HG03442 (cell line): ENCODE results near the gene MED14.

Experiments
- ATAC-seq: cut with Tn5 transposase; IDR thresholded peaks from one replicate; pipeline ENCODE4 v1.9.1; 2021; ENCODE audit warnings: mild to moderate bottlenecking, moderate library complexity; ENCODE audit not compliant: unreplicated experiment

MED14 gene

DNA sequence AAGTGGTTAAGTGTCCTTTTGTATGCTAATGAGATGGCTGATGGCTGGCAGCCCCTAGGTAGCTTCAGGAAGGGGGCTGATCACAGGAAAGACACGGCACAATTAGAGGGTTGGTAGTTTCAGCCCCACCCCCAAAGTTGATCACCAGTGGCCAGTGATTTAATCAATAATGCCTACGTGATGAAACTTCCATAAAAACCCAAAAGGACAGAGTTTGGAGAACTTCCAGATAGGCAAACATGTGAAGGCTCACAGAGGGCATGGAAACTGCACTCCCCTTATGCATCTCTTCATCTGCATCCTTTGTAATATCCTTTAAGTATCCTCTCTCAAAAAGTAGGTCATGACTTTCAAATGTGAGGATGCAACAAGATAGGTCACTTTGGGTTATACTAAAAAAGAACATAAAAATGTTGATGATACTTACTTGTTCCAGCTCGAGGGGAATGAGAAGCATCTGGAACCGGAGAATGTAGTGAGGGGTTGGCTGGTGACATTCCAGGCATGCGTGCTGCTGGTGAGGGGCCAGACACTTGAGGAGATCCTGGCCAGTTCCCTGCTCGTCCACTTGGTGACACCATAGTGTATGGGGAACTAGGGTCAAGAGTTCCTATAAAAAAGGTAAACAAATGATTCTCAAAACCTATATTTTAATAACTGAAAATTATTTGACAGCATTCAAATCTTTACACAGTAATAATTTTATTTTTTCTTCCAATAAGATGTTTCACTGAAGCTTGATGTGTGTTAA lies 71.3 kb downstream of the MED14 start:
- ATAC-seq = no peak

DNA sequence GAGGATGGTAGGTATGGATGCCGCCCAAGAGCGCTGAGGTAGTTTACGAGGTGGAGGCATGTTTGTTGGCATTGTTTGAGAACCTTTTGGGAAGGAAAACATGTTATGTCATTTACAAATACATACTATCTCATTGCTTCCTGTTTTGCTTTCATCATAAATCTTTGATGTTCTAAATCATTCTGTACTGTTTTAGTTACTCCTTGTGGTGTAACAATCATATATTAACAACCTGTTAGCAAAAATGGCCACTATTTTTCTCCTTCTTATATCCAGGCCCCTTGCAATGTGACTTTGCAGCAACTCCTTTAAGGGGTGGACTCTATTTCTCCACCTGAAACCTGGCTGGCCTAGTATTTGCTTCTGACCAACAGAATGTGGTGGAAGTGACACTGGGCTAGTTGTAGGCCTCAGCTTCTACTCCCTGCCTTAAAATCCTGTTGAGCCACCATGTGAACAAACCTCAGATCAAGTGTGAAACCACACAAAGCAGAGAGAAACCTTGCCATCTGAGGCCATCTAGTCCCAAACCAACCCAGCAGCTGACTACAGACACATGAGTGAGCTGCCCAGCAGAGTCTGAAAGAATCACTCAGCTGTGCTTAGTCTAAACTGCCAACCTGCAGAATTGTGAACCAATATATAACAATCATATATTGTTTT lies 72.1 kb downstream of the MED14 start:
- no peak for ATAC-seq

DNA sequence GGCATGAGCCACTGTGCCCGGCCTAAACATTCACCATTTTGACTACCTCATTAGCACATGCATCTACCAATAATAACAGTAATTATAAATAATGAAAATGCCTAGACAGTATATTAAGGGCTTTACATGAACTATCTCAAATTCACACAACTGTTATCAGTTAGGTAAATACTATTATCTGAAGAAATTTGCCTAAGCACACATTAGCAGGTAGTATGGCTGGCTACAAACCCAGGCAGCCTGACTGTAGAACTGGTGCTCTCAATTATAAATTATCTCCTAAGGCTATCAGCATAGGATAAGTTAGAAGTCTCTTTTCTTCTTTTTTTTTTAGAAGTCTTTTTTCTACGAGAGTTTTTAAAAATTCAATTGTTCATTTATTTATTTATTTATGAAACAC lies 73.9 kb downstream of the MED14 start:
- ATAC-seq = no peak

DNA sequence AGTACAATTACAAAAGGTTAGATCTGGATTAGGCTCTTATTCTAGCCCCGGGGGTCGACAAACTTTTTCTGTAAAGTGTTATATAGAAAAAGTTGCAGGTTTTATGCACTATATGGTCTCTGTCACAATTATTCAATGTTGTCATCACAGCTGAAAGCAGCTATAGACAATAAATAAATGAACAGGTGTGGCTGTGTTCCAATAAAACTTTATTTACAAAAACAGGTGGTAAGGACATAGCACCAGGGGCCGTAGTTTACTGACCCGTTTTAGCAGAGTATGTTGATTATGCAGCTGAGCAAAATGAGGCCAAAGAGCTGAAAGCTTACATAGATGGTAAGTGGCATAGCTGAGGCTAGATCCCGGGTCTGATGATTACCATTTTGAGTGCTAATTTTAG lies 75.0 kb downstream of the MED14 start:
- ATAC-seq = no peak

DNA sequence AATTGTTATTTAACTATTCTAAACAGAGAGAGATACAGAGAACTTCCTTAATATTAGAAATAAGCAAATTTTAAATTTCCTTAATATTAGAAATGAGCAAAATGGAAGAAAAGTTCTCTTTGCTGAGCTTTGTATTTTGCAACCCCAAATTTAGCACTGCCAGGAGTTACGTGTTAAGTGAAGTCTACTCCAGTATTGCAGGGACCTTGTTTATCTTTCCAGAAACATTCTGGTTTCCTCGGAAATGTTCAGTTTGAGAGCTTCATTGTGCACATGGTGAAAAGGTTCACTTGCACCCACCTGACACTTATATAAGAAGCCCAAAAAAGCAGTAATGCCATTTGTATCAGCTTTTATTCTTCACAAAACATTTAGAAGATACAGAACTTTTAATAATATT lies 81.8 kb downstream of the MED14 start:
- no peak for ATAC-seq

DNA sequence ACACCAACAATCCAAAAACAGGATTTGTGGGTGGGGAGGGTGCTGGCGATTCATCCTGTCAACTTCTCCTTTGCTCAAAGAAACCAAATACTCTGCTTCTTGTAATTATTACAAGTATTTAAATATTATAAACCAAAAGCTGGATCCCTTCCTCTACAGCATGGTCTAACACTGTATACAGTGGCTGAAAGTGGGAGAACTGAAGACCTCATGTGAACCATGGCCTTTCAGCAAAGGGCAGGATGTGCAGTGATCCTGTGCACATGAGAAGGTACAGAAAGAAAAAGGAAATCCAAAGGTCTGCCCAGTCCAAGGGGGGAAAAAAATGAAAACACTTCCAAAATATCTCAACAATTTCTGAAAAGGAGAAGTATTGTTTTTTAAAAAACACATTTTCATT lies 82.7 kb downstream of the MED14 start:
- ATAC-seq = no peak

DNA sequence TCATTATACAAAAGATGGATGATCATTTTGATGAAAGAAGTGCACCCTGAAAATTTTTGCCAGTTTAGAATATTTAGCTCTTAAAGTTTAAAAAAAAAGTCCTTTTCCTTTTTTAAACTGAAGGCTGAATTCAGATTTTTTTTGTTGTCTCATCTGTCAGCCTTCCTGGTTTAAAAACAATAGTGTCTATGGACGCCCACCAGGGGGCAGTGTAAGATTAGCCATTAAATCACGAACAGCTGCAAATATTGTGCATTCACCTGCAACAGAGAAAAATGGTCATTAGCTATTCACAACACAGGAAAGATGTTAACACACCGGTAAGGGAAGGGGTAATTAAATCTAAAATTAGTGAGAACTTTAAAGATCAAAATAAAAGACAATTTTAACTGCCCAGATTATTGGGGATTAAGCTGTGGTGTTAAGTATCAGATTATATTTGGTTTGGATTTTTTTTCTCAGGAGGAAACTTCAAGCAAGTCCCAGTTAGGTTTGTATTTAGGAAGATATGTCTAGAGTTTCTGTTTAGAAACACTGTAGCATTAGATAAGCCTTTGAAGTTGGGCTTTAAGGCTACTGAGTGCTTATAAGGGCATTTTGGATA lies 83.6 kb downstream of the MED14 start:
- no peak for ATAC-seq

DNA sequence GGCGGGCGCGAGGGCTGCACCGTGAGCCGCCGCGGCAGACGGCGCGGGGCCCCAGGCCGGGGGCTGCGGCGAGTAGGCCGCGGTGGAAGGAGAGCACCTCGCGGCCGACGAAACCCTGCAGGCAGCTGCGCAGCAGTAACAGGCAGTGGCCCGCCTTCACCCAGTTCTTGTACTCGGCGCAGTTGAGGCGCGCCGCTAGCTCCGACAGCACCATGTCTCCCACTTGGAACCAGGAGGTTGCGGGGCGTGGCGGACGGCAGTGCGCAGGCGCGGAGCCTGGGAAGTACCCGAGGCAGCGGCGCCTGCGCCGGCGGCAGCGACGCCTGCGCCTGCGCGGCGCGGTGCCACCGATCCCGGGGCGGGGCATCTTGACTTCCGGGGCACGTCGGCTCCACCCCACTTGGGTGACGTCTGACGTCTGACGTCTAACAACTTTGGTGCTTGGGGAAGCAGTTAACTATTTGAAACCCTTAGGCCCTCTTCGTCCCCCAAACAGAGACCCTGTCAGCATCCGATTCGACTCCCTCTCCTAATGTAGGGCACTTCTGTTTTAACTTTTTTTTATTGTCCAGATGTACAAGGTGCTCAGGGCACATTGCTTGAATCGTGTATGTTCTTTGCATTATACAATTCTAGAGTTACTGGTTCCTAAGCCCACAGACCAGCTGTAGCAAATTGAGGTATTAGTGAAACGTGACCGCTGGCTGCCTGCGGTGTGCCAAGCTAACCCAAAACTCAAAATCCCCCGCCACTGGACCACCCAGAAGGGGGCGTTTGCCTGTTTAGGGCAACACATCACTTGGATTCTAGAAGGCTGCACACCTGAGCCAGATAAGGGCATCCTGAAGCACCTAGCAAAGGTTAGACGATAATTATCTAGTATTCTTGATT lies 87.8 kb downstream of the MED14 start, which contains the start of gene CXorf38:
TSS of gene CXorf38 (minus strand) at position 255 of the 891 bp plus-strand sequence. CDS start at position 214, 41 bp downstream.
- ATAC-seq = peak; percentile 70

DNA sequence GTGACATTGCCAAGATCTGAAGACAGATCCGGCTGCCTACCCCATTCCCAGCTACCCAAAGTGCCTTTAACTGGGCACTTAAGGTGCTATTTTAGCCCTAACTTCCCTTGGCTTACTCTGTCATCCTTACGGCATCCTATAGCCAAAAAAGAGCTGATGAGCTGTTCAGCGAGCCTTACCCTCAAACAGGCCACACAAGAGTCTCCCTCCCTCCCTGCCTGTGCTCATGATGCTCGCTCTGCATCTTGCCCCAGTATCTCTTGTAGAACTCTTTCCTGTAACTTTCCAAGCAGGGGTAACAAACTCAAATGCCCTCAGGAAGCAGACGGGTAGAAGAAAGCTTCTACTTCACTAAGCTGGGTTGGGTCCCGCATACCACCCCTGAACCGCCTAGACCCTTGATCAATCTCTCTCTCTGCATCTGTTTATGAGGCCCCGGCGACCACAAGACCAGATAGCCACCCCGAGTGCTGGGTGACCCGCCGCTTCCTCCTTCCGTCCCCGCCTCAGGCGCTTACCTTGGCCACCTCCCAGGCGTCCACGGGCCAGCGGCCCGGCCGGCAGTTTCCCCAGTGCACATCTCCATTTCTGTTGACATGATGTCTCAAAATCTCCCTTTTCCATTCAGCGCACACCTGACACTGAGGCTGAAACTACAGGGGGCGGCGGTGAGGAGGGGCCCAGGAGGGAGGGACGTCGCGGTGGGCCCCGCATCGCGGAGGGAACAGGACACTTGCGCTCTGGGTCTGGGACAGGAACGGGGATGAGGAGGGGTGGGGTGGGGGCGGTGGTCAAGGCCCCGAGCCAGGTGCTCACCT lies 88.6 kb downstream of the MED14 start:
- ATAC-seq = peak; percentile 14

DNA sequence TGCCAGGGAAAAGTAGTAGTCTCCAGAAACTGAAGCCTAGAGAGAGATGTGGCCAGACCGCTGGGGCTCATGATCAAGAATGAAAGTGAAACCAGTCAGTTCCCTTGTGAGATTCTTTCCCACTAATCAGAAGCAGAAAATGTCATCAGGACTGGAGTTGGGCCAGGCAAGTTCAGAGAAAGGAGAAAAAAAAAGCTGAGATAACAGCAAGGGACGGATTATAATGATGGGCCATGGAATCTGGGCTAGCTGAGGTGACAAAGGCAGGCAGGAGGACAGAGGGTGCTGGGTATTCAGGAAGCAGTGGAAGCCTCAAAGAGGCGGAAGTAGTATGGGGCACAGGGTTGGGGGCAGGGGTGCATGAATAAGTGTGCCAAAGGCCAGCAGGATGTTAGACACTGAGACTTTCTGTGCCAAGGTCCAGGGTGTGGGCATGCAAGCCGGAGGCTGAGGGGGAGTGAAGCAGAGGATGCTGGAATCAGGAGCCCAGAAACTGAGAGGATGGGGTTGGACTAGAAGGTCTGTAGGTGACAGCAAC lies 90.5 kb downstream of the MED14 start:
- no peak for ATAC-seq

DNA sequence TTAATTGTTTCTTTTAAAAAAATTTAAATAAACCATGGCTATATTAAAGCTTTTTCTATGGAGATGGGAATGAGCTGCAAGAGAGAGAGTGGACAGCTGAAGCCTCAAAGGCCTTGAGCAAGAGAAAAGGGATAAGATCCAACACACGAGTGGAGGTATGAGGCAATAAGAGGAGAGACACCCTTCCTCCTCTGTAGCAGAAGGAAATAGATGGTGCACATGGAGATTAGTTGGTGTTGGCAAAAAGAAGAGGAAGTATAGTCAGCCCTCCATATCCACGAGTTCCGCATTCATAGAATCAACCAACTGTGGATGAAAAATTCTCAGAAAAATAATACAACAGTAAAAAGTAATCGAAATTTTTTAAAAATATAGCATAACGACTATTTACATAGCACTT lies 91.2 kb downstream of the MED14 start:
- ATAC-seq = no peak

DNA sequence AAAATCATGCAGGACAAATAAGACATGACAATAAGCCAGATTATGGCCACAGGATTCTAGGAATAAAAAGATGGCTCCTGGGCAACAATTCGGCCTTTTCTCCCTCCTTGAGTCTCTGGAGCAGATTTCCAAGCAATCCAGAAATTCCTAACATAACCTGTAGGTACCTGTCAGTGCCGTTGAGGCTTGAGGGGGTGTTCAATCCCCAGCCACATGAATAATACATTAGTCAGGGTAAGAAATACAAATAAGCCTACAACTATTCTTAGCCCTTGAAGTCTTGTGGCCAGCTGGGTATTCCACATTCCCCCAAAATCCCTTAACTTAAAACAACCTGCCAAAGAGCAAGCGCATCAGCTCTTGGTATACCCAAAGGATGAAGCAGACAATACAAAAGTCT lies 97.7 kb downstream of the MED14 start:
- no peak for ATAC-seq

DNA sequence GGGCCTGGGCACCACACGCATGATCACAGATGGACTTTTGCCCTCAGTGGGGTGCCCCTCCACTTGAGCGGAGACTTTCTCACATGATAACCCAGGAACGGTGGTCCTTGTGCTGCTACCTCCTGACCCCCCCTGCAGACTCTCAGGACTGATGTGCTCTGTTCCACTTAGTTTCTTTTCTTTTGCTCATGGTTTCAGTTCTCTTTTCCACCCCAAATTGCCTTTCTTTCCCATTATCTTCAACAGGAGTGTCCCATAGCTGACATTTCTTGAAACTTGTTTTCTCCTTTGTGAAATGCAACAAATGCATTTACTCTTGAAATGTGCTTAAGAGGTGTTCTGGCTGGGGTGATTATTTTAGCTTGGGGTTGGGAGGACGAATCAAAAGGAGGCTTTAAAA lies 103.1 kb downstream of the MED14 start:
- ATAC-seq = no peak

DNA sequence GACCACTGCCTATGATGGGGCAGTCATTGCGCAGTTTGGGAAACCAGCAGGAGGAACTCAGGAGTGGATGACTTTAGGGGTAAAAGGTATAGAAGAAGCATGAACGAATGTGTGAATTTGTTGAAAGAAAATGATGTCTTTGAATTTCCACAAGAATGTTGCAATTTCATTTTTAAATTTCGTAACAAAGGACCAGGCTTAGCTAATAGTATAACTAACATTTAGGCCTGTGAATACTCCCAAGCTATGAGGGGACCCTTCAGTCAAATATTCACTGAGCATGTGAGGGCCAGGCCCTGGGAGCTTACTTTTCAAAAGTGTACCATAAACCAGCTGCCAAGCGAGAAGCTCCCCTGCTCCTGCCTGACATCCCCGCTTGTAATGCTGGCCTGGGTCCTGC lies 106.8 kb downstream of the MED14 start:
- no peak for ATAC-seq

DNA sequence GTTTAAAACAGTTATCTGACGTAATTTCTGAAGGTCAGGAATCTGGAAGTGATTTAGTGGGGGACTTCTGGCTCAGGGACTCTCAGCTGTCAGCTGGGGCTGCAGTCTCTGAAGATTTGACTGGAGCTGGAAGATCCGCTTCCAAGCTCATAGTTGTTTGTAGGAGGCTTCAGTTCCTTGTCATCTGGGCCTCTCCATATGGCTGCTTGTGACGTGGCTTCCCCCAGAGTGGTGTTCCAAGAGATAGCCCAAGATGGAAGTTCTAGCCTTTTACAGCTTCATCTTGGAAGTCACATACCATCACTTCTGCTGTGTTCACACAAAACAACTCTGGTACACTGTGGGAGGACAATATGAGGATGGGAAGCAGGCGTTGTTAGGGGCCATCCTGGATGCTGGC lies 110.0 kb downstream of the MED14 start:
- no peak for ATAC-seq

DNA sequence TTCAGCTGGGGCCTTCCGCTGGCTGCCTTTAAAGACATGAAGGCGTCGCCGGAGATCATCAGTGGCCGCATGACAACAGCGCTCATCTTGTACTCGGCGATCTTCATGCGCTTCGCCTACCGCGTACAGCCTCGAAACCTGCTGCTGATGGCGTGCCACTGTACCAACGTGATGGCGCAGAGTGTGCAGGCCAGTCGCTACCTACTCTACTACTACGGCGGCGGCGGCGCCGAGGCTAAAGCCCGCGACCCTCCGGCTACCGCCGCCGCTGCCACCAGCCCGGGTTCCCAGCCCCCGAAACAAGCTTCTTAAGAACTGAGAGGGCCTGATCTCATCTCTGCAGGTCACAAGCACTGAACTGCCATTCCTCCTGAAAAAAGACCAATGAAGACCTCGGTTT lies 111.7 kb downstream of the MED14 start:
- ATAC-seq = no peak

DNA sequence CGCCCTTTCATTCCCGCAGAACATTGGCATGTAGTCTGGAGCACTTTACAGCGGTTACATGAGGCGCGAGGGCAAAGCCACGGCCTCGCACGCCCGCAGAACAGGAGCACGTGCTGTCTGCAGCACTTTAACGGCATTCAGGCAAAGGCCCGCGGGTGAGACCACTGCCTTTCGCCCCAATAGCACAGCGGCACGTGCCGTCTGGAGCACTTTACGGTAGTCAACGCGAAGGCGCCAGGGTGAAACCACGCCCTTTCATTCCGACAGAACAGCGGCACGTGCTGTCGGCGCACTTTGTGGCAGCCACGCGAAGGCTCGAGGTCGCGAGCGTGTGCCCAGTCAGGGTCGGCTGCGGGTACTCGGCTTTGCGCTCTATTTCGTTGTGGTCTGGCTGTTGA lies 112.2 kb downstream of the MED14 start, which contains the start of gene MPC1L:
TSS of gene MPC1L (plus strand) at position 290 of the 398 bp plus-strand sequence. CDS start 138 bp downstream, outside the sequence.
- ATAC-seq = no peak

DNA sequence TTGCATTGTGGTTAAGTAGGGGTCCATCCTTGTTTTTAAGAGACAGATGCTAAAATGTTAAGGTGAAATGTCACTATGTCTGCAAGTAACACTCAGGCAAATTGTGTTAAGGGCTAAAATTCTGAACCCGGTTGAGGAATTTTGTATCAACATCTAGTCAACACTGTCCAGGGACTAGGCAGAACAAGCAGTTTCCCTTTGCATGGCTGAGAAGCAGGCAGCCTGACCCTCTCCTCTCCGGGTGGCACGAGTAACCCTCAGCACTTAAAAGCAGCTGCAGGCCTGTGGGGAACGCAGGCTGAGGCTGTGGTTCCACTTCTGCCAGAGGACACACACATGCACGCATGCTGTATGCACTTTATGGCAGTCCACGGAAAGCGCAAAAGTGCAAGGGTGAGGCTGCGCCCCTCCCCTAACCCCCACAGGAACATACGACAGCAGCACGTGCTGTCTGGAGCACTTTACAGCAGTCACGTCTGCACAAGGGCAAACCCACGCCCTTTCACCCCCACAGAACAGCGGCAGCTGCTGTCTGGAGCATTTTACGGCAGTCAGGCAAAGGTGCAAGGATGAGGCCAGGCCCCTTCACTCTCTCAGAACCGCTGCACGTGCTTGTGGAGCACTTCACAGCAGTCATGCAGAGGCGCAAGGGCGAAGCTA lies 112.7 kb downstream of the MED14 start:
- ATAC-seq = no peak

DNA sequence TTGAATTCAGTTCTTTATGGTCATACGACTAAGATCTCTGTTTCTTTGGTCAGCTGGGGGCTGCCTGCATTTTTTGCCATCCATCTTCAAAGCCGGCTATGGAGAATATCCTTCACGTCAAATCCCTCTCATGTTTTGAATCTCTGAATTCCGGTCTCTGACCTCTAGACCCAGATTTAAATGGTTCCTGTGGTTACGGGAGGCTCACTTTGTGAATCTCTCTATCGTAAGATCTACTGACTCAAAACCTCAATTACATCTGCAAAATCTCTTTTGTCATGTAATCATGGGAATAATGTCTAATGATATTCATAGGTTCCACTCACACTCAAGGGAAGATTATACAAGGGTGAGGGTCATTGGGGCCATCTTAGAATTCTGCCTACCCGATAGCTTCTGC lies 117.8 kb downstream of the MED14 start:
- ATAC-seq = no peak
